MV-4-11 (cell line): ENCODE results near the gene ACAD11.
A peak's percentile ranks its signal among the peaks of the same experiment; 100 is the strongest.
"Not testable (repeated sequence)": the region's sequence is repeated elsewhere in the genome, so short reads cannot be mapped to it uniquely, and the experiment has no call there.

Experiments used
- DNase-seq: peaks from one replicate; lab custom pipeline; 2025; lab: John Stamatoyannopoulos, UW

ACAD11 gene

DNA sequence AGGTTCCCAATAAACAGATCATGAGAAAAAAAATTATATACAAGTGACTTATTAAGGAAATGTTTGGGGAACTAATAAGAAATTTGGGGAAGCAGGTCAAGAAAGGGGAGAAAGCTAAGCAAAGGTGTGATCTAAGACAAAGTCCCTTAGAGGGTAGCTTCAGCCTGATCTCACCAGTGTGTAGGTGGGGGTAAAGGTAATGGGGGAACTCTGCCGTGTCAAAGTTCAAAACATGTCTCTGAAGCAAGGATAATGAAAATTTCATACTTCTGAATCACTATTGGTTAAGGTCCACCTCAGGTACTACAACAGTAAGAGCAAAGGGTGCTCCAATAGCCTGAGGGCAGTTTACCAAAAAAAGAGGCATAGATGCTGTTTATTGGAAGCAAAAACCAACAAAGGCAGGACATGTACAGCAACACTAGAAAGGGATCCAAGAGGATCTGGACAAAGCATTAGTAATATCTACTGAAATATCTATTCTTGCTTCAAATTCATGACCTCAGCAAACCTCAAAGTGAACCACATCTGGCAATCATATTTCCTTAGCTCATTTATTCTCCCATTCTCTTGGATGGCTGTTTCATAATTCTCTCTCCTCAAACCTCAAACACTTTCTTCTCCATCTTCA is 6.9 kb downstream of the ACAD11 start:
- DNase-seq, result no peak

- DNase-seq, result no peak
Observed at GRCh38 chr3:132650153-132650552, 9.5 kb downstream of the ACAD11 start.

- no peak for DNase-seq
Observed at GRCh38 chr3:132645058-132645457, 14.6 kb downstream of the ACAD11 start.

GRCh38 chr3:132643366-132643765 is 16.2 kb downstream of the ACAD11 start:
- no peak for DNase-seq

GRCh38 chr3:132642539-132642847 is 17.1 kb downstream of the ACAD11 start:
- no peak for DNase-seq

GRCh38 chr3:132641837-132642538 is 17.6 kb downstream of the ACAD11 start:
- DNase-seq, result peak; percentile 45

- DNase-seq, result not testable (repeated sequence)
Observed at GRCh38 chr3:132641427-132641826, 18.2 kb downstream of the ACAD11 start.

DNA sequence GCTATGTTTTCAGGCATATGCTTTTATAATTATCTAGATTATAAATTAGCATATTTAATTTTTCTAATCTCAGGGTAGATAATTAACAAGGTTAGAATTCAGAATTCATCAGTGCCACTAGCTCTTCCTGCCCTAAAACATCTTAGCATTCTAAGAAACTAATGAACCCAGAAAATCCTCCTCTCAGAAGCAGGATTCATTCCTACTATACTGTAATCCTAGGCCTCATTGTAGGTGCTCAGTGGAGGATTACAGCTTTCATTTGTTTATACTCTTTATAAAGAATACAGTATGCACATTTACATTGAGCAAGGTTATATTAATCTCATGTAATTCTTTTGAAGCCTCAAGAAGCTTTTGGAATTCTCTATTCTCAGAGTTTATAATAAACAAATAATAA is 20.9 kb downstream of the ACAD11 start:
- DNase-seq, result no peak

DNA sequence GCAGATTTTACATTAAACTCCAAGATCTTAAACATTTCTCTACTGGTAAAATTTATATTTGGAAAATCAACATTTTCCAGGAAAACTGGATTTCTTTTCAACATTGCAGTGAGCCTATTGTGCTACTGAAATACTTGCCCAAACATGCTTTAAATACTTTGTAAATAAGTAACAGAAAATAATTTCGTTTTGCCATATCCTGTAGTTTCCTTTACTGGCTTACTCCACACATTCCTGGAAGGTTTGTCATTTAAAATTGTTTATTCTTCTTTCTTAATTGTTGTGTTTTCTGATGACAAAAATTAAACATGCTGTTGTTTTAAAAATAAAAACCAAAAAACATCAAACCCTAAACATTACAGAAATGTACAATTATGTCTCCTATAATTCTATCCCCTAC is 22.0 kb downstream of the ACAD11 start:
- DNase-seq, result no peak

- DNase-seq, result no peak
Observed at GRCh38 chr3:132635052-132635451, 24.6 kb downstream of the ACAD11 start.

DNA sequence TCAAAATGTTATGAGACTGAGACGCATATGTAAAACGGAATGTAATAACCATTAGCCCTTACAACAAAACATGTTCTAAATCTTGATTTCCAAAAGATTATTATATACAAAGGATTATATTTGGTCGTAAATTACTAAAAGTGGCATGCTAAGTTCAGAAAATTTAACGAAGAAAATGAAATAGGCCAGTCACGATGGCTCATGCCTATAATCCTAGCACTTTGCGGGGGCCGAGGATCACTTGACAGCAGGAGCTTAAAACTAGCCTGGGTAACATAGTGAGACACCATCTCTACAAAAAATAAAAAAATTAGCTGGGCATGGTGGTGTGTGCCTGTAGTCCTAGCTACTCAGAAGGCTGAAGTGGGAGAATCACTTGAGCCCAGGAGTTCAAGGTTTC is 29.0 kb downstream of the ACAD11 start:
- no peak for DNase-seq

- DNase-seq, result peak; percentile 14
Observed at GRCh38 chr3:132629928-132630327, 29.7 kb downstream of the ACAD11 start.

GRCh38 chr3:132628157-132628556 is 31.5 kb downstream of the ACAD11 start:
- DNase-seq, result no peak

GRCh38 chr3:132626955-132627354 is 32.7 kb downstream of the ACAD11 start:
- DNase-seq, result no peak

DNA sequence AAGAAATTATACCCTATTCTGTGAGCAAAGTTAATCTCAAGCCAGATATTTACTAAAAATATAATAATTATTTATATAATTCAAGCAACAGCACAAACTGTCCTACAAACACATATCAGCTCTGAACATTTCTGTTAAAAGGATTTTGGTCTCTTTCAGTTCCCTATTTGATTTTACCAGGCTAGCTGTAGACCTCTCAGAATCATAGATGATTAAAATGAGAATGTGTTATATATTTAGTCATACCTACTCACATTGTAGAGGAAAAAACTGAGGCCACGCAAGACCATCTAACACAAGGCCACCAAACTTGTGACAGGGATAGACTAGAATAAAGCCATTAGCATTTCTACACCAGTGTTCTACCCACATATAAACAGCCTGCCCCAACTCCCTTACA is 34.0 kb downstream of the ACAD11 start:
- peak; percentile 60 for DNase-seq

GRCh38 chr3:132624790-132625189 is 34.8 kb downstream of the ACAD11 start:
- no peak for DNase-seq

DNA sequence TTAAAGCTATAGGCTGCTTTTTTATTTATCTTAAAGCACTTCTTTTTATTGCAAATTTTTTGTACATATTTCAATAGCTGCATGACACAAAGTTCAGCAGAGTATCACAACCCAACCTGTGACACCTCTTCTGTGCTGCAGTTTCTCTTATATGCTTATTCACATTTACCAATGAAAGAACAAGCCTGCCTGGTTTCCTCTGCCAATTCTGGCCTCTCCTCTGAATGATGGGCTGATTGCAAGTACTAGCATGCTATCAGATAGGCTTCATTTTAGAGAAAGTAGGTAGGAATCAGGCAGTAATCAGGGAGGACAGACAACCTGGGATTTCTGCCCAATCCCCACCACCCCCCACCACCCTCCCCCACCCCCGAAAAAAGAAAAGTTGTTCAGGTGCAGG is 36.0 kb downstream of the ACAD11 start:
- DNase-seq, result no peak

DNA sequence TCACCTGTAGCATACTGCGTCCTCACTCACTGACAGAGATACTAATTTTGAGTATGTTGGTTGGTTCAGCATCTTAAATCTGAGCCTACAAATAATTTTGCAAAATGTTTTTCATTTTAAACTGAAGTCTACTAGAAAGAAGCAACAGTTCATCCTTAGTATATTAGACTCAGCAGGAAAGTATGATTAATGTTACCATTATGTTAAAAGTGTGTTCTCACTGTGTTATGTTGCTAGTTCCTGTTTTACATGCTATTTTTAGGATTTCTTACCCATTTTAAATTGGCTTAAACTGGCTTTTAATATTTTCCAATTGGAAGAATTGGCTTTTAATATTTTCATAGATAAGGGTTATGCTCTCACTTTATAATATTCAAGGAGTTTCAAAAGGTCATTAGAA is 36.8 kb downstream of the ACAD11 start:
- DNase-seq, result peak; percentile 21

DNA sequence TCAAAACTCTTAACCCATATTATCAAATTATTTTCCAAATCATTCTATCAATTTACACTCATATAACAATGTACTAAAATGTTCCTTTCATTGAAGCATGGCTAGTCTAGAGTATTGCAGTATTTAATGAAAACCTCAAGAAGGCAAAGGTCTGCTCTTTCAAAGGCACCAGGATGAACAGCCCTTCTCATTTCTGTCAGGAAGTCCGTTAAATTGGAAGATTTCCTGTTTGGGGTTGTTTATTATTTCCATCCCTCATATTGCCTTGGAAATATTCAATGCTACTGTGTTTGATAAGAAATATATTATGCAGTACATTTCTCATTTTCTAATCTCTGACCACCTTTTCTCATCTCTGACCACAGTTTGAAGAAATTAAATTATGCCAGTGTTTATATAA is 37.5 kb downstream of the ACAD11 start:
- DNase-seq, result no peak

- DNase-seq, result no peak
Observed at GRCh38 chr3:132616780-132617179, 42.8 kb downstream of the ACAD11 start.

DNA sequence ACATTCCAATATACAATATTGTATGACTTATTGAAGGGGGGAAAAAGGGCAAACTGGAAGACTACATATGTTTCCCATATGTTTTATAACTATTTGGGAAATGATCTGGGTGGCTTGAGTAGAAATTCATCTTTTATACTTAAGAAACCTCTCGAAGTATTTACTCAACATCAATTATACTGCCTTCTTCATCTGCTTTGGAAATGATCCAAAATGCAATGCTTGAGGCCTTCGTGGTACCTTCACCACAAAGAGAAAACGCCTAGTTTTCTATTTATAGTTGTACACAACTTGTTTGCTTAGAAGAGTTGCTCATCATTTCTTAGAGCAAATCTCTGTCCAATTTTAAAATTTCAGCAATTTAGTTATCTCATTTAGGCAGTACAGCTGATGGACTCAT is 43.7 kb downstream of the ACAD11 start:
- no peak for DNase-seq

- not testable (repeated sequence) for DNase-seq
Observed at GRCh38 chr3:132615301-132615700, 44.3 kb downstream of the ACAD11 start.

DNA sequence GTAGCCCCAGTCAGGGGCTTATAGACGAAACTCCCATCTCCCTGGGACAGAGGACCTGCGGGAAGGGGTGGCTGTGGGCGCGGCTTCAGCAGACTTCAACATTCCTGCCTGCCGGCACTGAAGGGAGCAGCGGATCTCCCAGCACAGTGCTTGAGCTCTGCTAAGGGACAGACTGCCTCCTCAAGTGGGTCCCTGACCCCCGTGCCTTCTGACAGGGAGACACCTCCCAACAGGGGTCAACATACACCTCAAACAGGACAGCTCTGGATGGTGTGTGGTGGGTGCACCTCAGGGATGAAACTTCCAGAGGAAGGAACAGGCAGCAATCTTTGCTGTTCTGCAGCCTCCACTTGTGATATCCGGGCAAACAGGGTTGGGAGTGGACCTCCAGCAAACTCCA is 53.0 kb downstream of the ACAD11 start:
- not testable (repeated sequence) for DNase-seq

GRCh38 chr3:132606085-132606484 is 53.5 kb downstream of the ACAD11 start:
- no peak for DNase-seq
